COLO829 (cell line): Measurements from ENCODE around the gene TRAPPC2B.

Source experiments
- DNase-seq: peaks from one replicate; pipeline ENCODE4 v3.0.0; 2012; ENCODE audit warnings: low spot score

TRAPPC2B gene

GRCh38 chr19:57362997-57363687, at the start of gene TRAPPC2B, which contains the start of gene ZNF547:
TSS of gene TRAPPC2B (plus strand) at chr19:57363551. CDS start at chr19:57364834, 1,283 bp downstream.
TSS of gene ZNF547 (plus strand) at chr19:57363551. CDS start at chr19:57368556, 5,005 bp downstream.
- peak; percentile 99 for DNase-seq

DNA sequence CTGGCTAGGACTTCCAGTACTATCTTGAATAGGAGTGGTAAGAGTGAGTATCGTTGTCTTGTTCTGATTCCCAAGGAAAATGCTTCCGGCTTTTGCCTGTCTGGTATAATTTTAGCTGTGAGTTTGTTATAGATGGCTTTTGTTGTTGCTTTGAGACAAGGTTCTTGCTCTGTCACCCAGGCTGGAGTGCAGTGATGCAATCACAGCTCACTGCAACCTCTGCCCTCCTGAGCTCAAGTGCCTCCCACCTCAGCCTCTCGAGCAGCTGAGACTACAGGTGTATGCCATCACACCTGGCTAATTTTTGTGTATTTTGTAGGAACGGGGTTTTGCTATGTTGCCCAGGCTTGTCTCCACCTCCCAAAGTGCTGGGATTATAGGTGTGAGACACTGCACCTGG, 49.2 kb upstream of the TRAPPC2B start:
- no peak for DNase-seq

- no peak for DNase-seq
Measured at GRCh38 chr19:57317503-57317902, 45.8 kb upstream of the TRAPPC2B start.

- no peak for DNase-seq
Measured at GRCh38 chr19:57319869-57320179, 43.5 kb upstream of the TRAPPC2B start.

DNA sequence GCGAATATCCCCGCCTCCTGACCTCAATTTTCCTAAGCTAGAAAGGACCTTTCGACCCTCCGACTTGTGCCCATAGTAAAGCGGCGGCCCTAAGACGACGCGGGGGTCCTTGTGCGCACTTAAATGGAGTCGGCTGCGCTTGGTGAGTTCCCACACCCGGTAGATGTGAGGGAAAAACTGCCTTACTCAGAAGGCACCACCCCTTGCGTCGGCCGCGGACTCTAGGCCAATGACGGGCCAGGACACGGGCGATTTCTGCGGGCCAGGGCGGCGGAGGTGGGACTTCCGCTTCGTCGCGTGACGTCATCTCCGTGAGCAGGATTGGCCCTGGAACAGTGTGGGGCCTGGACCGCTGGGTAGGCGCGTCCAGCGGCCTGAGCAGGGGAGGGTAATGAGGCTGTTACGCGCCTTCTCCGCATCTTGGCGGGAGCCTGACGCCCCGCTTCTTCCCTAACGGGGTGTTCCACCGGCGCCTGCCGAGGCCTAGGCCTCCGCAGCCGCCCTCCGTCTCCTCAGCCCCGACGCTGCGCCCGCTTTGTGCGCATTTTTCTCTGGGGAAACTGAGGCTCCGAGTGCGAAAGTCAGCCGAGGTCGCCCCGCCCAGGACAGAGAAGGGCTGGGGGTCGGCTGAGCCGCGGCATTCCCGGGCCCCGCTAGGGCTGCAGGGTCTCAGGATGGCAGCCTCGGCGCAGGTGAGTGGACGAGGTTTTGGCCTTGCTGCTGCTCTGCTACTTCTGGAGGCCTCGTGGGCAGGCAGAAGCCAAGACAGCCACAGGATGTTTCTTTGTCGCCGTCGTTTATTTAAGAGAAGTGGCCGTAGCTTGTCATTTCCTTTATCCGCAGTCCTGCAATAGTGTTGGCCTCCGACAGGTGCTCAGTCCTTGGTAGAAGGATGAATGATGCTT, 42.9 kb upstream of the TRAPPC2B start, which contains the start of gene ZNF543:
Gene ZNF543 (plus strand): TSS at position 293 of the 905 bp plus-strand sequence. CDS start 382 bp downstream, at position 675.
- DNase-seq: peak; percentile 95

DNA sequence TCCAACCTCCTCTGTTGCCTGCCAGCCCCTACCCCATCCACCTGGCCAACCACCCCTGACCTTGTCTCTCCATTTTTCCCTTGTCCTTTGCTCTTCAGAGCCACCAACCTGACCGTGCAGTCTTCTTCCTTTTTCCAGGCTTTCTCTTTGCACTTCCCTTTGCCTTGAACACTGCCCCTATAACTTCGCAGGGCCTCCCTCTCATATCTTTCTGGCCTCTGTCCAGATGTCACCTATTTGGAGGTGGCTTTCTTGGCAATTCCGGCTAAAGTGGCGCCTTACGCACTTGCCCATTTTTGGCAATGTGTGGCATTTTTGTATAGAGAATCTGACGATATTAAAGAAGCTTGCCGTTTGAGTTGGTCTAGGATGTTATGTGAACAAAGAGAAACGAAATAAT, 42.2 kb upstream of the TRAPPC2B start:
- DNase-seq: no peak

- no peak for DNase-seq
Measured at GRCh38 chr19:57321751-57322150, 41.6 kb upstream of the TRAPPC2B start.

- DNase-seq: no peak
Measured at GRCh38 chr19:57324992-57325391, 38.4 kb upstream of the TRAPPC2B start.

- no peak for DNase-seq
Measured at GRCh38 chr19:57327993-57328392, 35.4 kb upstream of the TRAPPC2B start.

- no peak for DNase-seq
Measured at GRCh38 chr19:57334191-57334590, 29.2 kb upstream of the TRAPPC2B start.

- DNase-seq: no peak
Measured at GRCh38 chr19:57338877-57339276, 24.5 kb upstream of the TRAPPC2B start.

DNA sequence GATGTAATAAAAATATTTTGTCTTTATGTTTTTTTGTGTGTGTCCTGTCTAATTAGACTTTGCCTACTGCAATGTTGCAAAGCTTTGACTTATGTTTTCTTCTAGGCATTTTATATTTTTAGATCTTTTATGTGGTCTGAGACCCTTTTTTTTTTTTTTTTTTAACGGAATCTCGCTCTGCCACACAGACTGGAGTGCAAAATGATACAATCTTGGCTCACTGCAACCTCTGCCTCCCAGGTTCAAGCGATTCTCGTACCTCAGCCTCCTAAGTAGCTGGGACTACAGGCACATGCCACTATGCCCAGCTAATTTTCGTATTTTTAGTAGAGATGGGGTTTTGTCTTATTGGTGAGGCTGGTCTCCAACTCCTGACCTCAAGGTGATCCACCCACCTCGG, 20.8 kb upstream of the TRAPPC2B start:
- no peak for DNase-seq

GRCh38 chr19:57348136-57348535, 15.2 kb upstream of the TRAPPC2B start:
- DNase-seq: no peak

- peak; percentile 97 for DNase-seq
Measured at GRCh38 chr19:57350877-57351805, 12.2 kb upstream of the TRAPPC2B start, which contains the start of gene ZNF304. TSS of gene ZNF304 (plus strand) at chr19:57351271. CDS start at chr19:57351665, 394 bp downstream.

GRCh38 chr19:57351867-57352266, 11.5 kb upstream of the TRAPPC2B start:
- no peak for DNase-seq

DNA sequence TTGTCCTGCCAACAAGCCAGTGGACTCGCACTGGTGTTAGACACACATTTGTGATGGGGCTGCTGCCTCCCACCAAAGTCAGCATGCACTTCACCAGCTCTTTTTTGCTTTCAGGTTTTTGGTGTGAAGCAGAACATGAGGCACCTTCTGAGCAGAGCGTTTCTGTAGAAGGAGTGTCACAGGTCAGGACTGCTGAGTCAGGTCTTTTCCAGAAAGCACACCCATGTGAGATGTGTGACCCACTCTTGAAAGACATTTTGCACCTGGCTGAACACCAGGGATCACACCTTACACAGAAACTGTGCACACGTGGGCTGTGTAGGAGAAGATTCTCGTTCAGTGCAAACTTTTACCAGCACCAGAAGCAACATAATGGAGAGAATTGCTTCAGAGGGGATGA, 7.4 kb upstream of the TRAPPC2B start:
- DNase-seq: no peak

- DNase-seq: no peak
Measured at GRCh38 chr19:57357406-57357805, 5.9 kb upstream of the TRAPPC2B start.

- DNase-seq: no peak
Measured at GRCh38 chr19:57359300-57359699, 4.1 kb upstream of the TRAPPC2B start.

- no peak for DNase-seq
Measured at GRCh38 chr19:57362419-57362818, 932 bp upstream of the TRAPPC2B start.

GRCh38 chr19:57363688-57364181, 384 bp downstream of the TRAPPC2B start:
- peak; percentile 22 for DNase-seq

DNA sequence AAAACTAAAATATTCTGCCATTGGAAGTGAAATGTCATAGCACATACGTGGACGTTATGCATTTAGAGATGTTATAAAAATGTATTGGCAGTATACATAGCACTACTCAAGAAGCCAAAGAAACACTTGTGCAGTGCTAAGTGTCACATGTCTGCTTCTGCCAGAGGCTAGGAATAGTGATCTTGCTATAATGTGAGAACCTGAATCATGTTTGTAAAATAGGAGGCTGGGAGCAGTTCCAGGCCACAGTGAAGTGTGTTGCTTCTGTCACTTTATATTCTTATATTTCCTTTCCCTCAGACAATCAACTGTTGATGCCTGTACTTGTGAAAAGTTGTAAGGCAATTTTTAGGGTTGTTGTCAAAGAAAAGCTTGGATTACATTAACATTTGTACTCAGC, 3.4 kb downstream of the TRAPPC2B start:
- no peak for DNase-seq

GRCh38 chr19:57374179-57374578, 10.8 kb downstream of the TRAPPC2B start:
- no peak for DNase-seq
